ENCODE data around the gene TTC16.

The TTC16 gene

DNA sequence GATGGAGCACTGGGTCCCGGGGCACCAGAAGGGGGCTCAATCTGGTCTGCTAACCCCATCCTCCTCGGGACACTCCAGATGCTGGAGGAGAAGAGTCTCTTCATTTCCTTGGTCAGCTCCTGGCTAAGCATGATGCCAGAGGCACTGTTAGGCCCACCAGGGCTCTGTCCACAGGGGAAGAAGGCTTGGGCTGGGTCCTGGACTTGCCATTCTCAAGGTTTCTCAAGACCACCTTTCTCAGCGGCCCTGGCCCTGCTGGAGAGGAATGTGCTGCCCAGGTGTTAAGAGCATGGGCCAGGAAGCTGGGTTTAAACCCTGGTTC is 54.7 kb downstream of the TTC16 start:
- H3K9me3 ChIP-seq (ENCODE audit: insufficient read depth, low read depth, low read length), result no peaks in the 10 kb centered on the region
- H3K36me3 ChIP-seq (ENCODE audit: insufficient read depth, low read length), result no peaks in the 10 kb centered on the region
- H3K4me1 ChIP-seq (ENCODE audit: insufficient read depth, low read length), result peaks cover 9% of the 10 kb centered on the region; the same call in 1 of the 2 replicates
- no peak overlapping the region for H3K27ac ChIP-seq (ENCODE audit: low read depth, low read length)
- 60% methylated on average over 3 of the region's 3 CpGs for WGBS
- H3K4me3 ChIP-seq (ENCODE audit: low read length), result peak overlapping the region; percentile 67
- H3K27me3 ChIP-seq (ENCODE audit: insufficient read depth, low read length), result no peaks in the 10 kb centered on the region
- H3K9ac ChIP-seq (ENCODE audit: low read depth, low read length), result no peak overlapping the region

DNA sequence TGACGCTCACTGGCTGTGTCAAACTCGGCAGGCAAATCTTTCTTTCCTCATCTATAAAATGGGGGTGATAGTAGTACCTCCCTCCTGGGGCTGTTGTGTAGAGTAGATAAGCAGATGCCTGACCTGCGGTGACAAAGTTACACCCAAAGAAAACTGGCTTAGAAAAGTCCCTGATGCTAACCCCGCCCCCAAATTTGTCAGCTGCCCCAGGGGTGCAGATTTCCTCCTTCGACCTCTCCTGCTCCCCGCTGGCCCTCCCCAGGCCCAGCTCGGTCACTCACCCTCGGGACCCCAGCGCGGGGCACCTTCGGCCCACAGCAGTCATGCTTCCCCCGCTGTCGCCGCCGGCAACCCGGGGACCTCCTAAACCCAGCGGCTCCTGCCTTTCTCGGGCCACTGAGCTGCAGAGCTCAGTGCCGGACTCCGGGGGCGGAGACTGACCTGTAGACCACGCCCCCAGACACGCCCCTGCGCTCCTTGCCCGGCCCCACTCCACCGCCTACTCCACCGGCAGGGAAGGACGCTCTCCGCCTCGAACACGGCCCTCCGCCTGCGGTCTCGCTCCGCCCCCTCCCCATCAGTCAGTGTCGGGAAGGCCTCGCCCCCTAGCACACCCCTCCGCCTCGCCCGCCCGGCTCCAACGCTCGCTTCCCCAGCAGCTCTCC is 55.2 kb downstream of the TTC16 start:
- Histone ChIP-seq H3K4me3 (ENCODE audit: low read length) (peak overlapping the region; percentile 67), H3K27me3 (ENCODE audit: insufficient read depth, low read length) (no peaks in the 10 kb centered on the region), H3K4me1 (ENCODE audit: insufficient read depth, low read length) (peaks cover 9% of the 10 kb centered on the region; the same call in 1 of the 2 replicates), H3K27ac (ENCODE audit: low read depth, low read length) (no peak overlapping the region), H3K9me3 (ENCODE audit: insufficient read depth, low read depth, low read length) (no peaks in the 10 kb centered on the region), H3K9ac (ENCODE audit: low read depth, low read length) (no peak overlapping the region), H3K36me3 (ENCODE audit: insufficient read depth, low read length) (no peaks in the 10 kb centered on the region)
- 2% methylated on average over 41 of the region's 43 CpGs for WGBS

DNA sequence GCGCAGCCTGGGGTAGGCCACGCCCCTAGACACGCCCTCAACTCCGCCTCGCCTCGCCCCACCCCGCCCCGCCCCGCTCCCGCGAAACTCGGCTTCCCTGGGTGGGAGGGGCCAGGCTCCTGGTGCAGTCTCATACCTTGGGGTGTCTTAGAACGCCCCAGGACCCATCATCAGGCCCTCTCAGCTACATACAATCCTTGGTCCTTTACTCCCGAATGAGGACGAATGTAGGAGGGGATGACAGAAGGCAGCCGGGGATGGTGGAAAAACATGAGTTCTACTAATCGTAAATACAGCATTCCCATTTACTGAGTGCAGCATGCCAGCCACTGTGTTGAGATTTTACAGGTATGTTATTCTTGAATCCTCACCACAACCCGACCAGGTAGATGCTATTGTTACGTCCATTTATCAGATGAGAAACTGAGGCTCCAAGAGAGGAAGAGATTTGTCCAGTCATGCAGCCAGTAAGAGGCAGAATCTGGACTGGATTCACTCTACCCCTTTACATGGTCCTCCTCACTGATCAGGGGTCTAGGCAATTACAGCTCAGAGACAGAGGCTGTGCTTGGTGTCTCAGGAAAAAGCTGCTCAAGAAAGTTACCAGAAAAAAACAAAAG is 55.8 kb downstream of the TTC16 start:
- WGBS, result 7% methylated on average over 18 of the region's 19 CpGs
- Histone ChIP-seq H3K9me3 (ENCODE audit: insufficient read depth, low read depth, low read length) (no peaks in the 10 kb centered on the region), H3K27ac (ENCODE audit: low read depth, low read length) (no peak overlapping the region), H3K36me3 (ENCODE audit: insufficient read depth, low read length) (no peaks in the 10 kb centered on the region), H3K4me3 (ENCODE audit: low read length) (peak overlapping the region; percentile 48), H3K27me3 (ENCODE audit: insufficient read depth, low read length) (no peaks in the 10 kb centered on the region), H3K9ac (ENCODE audit: low read depth, low read length) (no peak overlapping the region), H3K4me1 (ENCODE audit: insufficient read depth, low read length) (peaks cover 13% of the 10 kb centered on the region)

DNA sequence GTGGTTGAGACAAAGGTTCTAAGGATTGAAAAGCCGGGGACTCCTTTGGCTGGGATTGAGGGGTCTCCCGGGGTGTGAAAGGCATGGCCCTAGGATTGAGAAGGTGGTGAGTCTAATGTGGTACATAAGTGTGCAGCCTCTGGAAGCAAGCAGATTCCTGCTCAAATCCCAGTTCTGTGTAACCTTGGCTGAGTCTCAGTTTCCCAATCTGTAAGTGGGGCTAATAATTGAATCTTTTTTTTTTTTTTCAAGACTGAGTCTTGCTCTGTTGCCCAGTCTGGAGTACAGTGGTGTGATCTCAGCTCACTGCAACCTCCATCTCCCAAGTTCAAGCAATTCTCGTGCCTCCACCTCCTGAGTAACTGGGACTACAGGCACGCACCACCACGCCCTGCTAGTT is 56.7 kb downstream of the TTC16 start:
- Histone ChIP-seq H3K9me3 (ENCODE audit: insufficient read depth, low read depth, low read length) (no peaks in the 10 kb centered on the region), H3K9ac (ENCODE audit: low read depth, low read length) (no peak overlapping the region), H3K4me3 (ENCODE audit: low read length) (no peak overlapping the region), H3K4me1 (ENCODE audit: insufficient read depth, low read length) (peaks cover 13% of the 10 kb centered on the region), H3K36me3 (ENCODE audit: insufficient read depth, low read length) (no peaks in the 10 kb centered on the region), H3K27ac (ENCODE audit: low read depth, low read length) (no peak overlapping the region), H3K27me3 (ENCODE audit: insufficient read depth, low read length) (no peaks in the 10 kb centered on the region)
- 98% methylated on average over 5 of the region's 5 CpGs for WGBS

DNA sequence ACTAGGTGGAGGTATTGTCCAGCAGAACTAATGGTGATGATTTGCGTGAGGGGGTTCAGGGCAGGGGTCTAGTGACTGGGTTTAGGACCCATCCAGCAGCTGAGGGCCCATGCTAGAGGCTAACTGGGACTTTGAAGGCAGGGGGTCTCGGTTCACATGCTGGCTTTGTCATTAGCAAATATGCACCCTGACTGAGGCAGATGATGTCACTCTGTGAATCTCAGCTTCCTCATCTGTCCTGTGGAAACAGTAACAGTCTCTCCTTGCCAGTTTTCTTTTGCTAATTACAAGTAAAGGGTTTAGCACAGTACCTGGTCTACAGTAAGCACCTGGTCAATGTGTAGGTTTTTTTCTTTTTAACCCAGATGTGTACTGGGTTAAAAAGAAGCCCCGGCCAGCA is 57.4 kb downstream of the TTC16 start:
- no peak overlapping the region for H3K9ac ChIP-seq (ENCODE audit: low read depth, low read length)

DNA sequence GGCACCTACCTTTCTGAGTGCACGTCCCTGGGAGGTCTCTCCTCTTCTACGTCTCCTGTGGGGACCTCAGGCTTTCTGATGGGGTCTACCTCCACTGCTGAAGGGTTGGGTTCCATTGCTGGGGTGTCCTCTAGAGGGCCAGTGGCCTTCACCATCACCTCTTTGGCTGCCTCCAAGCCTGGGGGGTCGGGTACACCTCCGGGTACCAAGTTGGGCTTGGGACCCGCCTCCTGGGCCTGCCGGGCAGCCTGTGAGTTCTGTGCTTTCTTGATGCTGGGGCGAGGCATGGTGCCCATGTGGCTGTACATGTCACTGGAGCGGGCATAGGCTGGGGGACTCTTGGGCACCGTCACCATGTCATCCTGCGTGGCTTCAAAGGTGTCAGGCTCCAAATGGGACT is 58.1 kb downstream of the TTC16 start:
- H3K36me3 ChIP-seq (ENCODE audit: insufficient read depth, low read length), result no peaks in the 10 kb centered on the region
- 90% methylated on average over 10 of the region's 10 CpGs for WGBS
- H3K4me3 ChIP-seq (ENCODE audit: low read length), result no peak overlapping the region
- H3K27ac ChIP-seq (ENCODE audit: low read depth, low read length), result no peak overlapping the region
- no peak overlapping the region for H3K9ac ChIP-seq (ENCODE audit: low read depth, low read length)
- no peaks in the 10 kb centered on the region for H3K27me3 ChIP-seq (ENCODE audit: insufficient read depth, low read length)
- no peaks in the 10 kb centered on the region for H3K9me3 ChIP-seq (ENCODE audit: insufficient read depth, low read depth, low read length)
- peaks cover 13% of the 10 kb centered on the region; the same call in 1 of the 2 replicates for H3K4me1 ChIP-seq (ENCODE audit: insufficient read depth, low read length)

More for the DNA sequence above, 57.4 kb downstream of the TTC16 start:
- whole genome bisulfite sequencing, result 73% methylated on average over 3 of the region's 3 CpGs
- no peaks in the 10 kb centered on the region for H3K36me3 ChIP-seq (ENCODE audit: insufficient read depth, low read length)
- H3K4me1 ChIP-seq (ENCODE audit: insufficient read depth, low read length), result peaks cover 13% of the 10 kb centered on the region
- no peak overlapping the region for H3K27ac ChIP-seq (ENCODE audit: low read depth, low read length)
- H3K27me3 ChIP-seq (ENCODE audit: insufficient read depth, low read length), result no peaks in the 10 kb centered on the region
- no peak overlapping the region for H3K4me3 ChIP-seq (ENCODE audit: low read length)
- no peaks in the 10 kb centered on the region for H3K9me3 ChIP-seq (ENCODE audit: insufficient read depth, low read depth, low read length)

DNA sequence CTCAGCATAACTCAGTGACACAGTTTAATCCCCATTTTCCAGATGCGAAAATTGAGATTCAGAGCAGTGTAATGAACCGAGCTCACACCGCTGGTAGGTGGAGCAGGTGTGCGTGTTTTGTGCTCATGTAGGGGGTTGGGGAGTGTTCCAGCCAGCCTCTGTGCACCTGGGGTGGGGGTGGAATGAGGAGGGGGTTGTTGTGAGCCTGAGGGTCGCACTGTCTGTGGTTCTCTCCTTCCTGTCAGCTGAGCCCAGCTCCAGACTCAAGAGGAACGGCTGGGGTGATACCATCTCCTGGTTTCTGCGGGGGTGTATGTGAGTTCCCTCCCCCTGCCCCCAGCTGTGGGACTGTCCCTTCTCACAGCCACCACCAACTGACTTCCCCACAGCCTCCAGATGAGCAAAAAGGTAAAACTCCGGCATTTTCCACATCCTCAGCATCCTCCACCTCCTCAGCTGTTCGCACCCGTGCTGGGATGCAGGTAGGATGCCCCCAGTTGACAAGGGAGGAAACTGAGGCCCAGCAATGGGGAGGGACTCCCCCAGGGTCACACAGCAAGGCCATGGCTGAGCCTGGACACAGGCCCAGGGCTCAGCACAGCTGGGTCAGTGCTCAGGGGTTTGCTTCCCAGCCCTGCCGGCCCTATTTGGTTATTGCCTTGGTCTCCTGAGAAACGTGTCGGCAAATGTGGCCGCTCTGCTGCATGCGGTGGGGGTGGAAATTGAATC is 60.5 kb downstream of the TTC16 start:
- Histone ChIP-seq H3K9me3 (ENCODE audit: insufficient read depth, low read depth, low read length) (no peaks in the 10 kb centered on the region), H3K9ac (ENCODE audit: low read depth, low read length) (no peak overlapping the region), H3K27me3 (ENCODE audit: insufficient read depth, low read length) (no peaks in the 10 kb centered on the region), H3K4me3 (ENCODE audit: low read length) (no peak overlapping the region), H3K36me3 (ENCODE audit: insufficient read depth, low read length) (no peaks in the 10 kb centered on the region), H3K4me1 (ENCODE audit: insufficient read depth, low read length) (peaks cover 8% of the 10 kb centered on the region; the same call in 1 of the 2 replicates), H3K27ac (ENCODE audit: low read depth, low read length) (no peak overlapping the region)
- 76% methylated on average over 15 of the region's 15 CpGs for whole genome bisulfite sequencing

DNA sequence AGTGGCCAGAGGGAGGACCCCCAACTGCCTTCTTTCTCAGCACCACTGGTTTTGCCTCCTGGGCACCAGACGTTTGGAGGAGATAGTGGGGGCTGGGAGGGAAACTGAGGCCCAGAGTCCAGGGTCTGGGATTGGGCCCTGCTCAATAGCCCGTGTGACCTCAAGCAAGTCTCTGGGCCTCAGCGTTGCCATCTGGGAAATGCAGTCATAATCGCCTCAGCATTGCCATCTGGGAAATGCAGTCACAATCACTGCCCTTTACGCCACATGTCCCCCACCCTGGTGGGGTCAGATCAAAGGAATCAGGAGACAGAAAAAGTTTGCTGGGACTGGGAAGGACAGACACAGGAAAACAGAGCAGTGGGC is 61.0 kb downstream of the TTC16 start:
- H3K27me3 ChIP-seq (ENCODE audit: insufficient read depth, low read length), result no peaks in the 10 kb centered on the region
- H3K9ac ChIP-seq (ENCODE audit: low read depth, low read length), result no peak overlapping the region
- no peaks in the 10 kb centered on the region for H3K36me3 ChIP-seq (ENCODE audit: insufficient read depth, low read length)
- H3K4me1 ChIP-seq (ENCODE audit: insufficient read depth, low read length), result peaks cover 8% of the 10 kb centered on the region; the same call in 1 of the 2 replicates
- no peak overlapping the region for H3K27ac ChIP-seq (ENCODE audit: low read depth, low read length)
- H3K9me3 ChIP-seq (ENCODE audit: insufficient read depth, low read depth, low read length), result no peaks in the 10 kb centered on the region
- no peak overlapping the region for H3K4me3 ChIP-seq (ENCODE audit: low read length)
- WGBS, result 86% methylated on average over 5 of the region's 5 CpGs

DNA sequence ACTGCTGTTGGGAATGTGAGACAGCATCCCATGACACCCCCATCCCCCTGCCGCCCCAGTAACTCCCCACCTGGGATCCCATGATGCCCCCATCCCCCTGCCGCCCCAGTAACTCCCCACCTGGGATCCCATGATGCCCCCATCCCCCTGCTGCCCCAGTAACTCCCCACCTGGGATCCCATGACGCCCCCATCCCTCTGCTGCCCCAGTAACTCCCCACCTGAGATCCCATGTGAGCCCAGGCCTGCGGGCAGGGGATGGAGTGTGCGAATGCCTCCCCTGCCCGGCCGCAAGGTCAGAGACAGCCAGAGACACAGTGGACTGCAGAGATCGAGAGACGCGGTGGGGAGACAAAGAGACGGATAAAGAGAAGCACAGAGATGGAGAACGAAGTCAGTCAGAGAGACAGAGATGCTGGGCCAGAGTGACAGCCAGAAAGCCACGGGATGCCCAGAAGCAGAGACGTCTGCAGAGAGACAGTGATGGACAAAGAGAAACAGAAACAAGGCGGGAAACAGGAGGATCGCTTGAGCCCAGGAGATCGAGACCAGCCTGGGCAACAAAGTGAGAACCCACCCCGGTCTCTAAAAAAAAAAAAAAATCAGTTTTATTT is 61.6 kb downstream of the TTC16 start:
- Histone ChIP-seq H3K27ac (ENCODE audit: low read depth, low read length) (no peak overlapping the region), H3K4me1 (ENCODE audit: insufficient read depth, low read length) (peaks cover 8% of the 10 kb centered on the region; the same call in 1 of the 2 replicates), H3K9ac (ENCODE audit: low read depth, low read length) (no peak overlapping the region), H3K4me3 (ENCODE audit: low read length) (no peak overlapping the region), H3K36me3 (ENCODE audit: insufficient read depth, low read length) (no peaks in the 10 kb centered on the region), H3K9me3 (ENCODE audit: insufficient read depth, low read depth, low read length) (no peaks in the 10 kb centered on the region), H3K27me3 (ENCODE audit: insufficient read depth, low read length) (no peaks in the 10 kb centered on the region)
- WGBS, result 92% methylated on average over 17 of the region's 18 CpGs

DNA sequence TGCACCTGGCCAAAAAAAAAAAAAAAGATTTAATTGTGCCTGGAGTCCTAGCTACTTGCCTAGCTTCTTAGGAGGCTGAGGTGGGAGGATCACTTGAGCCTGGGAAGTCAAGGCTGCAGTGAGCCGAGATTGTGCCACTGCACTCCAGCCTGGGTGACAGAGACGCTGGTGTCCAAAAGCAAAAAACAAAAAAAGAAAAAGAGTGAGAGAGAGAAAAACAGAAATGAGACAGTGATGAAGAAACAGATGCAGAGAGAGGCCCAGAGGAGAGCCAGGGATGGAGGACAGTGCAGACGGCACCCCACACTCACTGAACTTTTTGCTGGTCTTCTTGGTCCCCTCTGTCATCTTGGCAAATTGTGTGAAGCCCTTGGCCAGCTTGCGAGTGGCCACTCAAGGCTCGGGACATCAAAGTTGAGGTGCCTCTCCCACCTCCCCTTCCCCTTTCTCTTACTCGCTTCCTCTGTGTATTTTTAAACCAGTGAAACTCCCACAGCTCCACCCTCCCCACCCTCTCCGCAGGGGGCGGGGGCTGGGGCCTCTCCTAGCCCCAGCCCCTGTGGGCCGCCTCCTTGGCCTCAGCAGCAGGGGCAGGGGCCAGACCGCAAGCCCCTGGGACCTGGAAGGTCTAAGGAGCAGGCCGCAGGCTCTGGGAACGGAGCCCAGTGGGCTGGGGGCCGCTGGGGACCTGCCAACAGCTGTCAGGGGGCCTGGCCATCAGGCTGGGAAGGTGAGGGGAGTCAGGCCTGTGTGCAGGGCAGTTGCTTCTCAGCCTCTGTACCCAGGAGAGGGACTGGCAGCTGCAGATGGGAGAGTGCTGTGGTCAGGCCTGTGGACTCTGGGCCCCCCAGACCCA is 62.6 kb downstream of the TTC16 start, which contains the start of gene SH2D3C:
Gene SH2D3C, minus strand, starts transcription at position 387 of the 856 bp plus-strand sequence. Its CDS starts 39 bp downstream, at position 348.
- H3K27me3 ChIP-seq (ENCODE audit: insufficient read depth, low read length), result no peaks in the 10 kb centered on the region
- no peaks in the 10 kb centered on the region for H3K36me3 ChIP-seq (ENCODE audit: insufficient read depth, low read length)
- H3K27ac ChIP-seq (ENCODE audit: low read depth, low read length), result no peak within 1 kb of the TSS
- H3K4me3 ChIP-seq (ENCODE audit: low read length), result no peak within 1 kb of the TSS
- H3K9me3 ChIP-seq (ENCODE audit: insufficient read depth, low read depth, low read length), result no peaks in the 10 kb centered on the region
- no peak within 1 kb of the TSS for H3K9ac ChIP-seq (ENCODE audit: low read depth, low read length)
- WGBS, result 79% methylated on average over 13 of the region's 13 CpGs
- H3K4me1 ChIP-seq (ENCODE audit: insufficient read depth, low read length), result peaks cover 8% of the 10 kb centered on the region; the same call in 1 of the 2 replicates
